Keratinocyte (primary cell): ENCODE results near the gene SYDE2. TPM values are rescaled to one million over a fixed set of nuclear protein-coding genes. Genes with fewer than 3 reads are reported as not detected.

Experiments used
- DNase-seq: peaks from one replicate; pipeline ENCODE4 v3.0.0-alpha.2; 2011; ENCODE audit warnings: low read depth, missing footprints, low spot score
- FAIRE-seq: peaks from 2 replicates; lab custom pipeline; 2011; peaks lifted over from hg19 to GRCh38; lab: Jason Lieb, UNC
- H2AFZ ChIP-seq: 2 replicates; pipeline ENCODE4 v1.6.0; 2012; ENCODE audit warnings: low read length, control low read depth, inconsistent platforms; ENCODE audit not compliant: control insufficient read depth
- H3K27ac ChIP-seq: 2 replicates; pipeline ENCODE4 v1.5.1; 2011; ENCODE audit warnings: low read length; ENCODE audit not compliant: control insufficient read depth, insufficient read depth
- H3K27me3 ChIP-seq: 3 replicates; pipeline ENCODE4 v1.6.0; 2011; ENCODE audit warnings: low read length; ENCODE audit not compliant: control insufficient read depth, insufficient read depth; ENCODE audit errors: extremely low read depth
- H3K36me3 ChIP-seq, 2 experiments: 2 replicates in 1 of 2; 3 replicates in 1 of 2; pipeline ENCODE4 v1.5.1; 2011; ENCODE audit warnings: low read length in 2 of 2, mild to moderate bottlenecking in 1 of 2; ENCODE audit not compliant: control insufficient read depth in 2 of 2, insufficient read depth in 2 of 2; ENCODE audit errors: extremely low read depth in 1 of 2
- H3K4me1 ChIP-seq: 3 replicates; pipeline ENCODE4 v1.5.1; 2011; ENCODE audit warnings: low read length; ENCODE audit not compliant: control insufficient read depth, insufficient read depth; ENCODE audit errors: extremely low read depth
- H3K4me2 ChIP-seq: 3 replicates; pipeline ENCODE4 v1.6.0; 2011; ENCODE audit warnings: low read depth, low read length; ENCODE audit not compliant: control insufficient read depth, insufficient read depth; ENCODE audit errors: extremely low read depth
- H3K4me3 ChIP-seq, 3 experiments: fragments of 200-600 bp in 1 of 3; sonication (generic) in 1 of 3; 2 replicates in 2 of 3; 3 replicates in 1 of 3; pipeline ENCODE4 v1.5.1; 2011 to 2016; ENCODE audit warnings: low read length in 3 of 3, mild to moderate bottlenecking in 3 of 3, control low read depth in 2 of 3, inconsistent platforms in 1 of 3, low read depth in 1 of 3, mixed read lengths in 1 of 3, mixed run types in 1 of 3, moderate library complexity in 1 of 3; ENCODE audit not compliant: control insufficient read depth in 2 of 3, insufficient read depth in 2 of 3; ENCODE audit errors: extremely low read depth in 1 of 3
- H3K79me2 ChIP-seq: 2 replicates; pipeline ENCODE4 v1.6.0; 2012; ENCODE audit warnings: low read length; ENCODE audit not compliant: control insufficient read depth, insufficient read depth
- H3K9ac ChIP-seq: 3 replicates; pipeline ENCODE4 v1.6.0; 2011; ENCODE audit warnings: low read length; ENCODE audit not compliant: control insufficient read depth, insufficient read depth; ENCODE audit errors: extremely low read depth
- H3K9me1 ChIP-seq: 3 replicates; pipeline ENCODE4 v1.6.0; 2011; ENCODE audit warnings: low read length; ENCODE audit not compliant: control insufficient read depth, insufficient read depth; ENCODE audit errors: extremely low read depth
- H3K9me3 ChIP-seq: 2 replicates; pipeline ENCODE4 v1.5.1; 2012; ENCODE audit warnings: low read depth, low read length; ENCODE audit not compliant: control insufficient read depth
- H4K20me1 ChIP-seq: 3 replicates; pipeline ENCODE4 v1.6.0; 2011; ENCODE audit warnings: low read length; ENCODE audit not compliant: control insufficient read depth, insufficient read depth; ENCODE audit errors: extremely low read depth
- EZH2 ChIP-seq: IDR thresholded peaks from one replicate; pipeline ENCODE4 v1.6.1; 2012; ENCODE audit warnings: inconsistent platforms, mild to moderate bottlenecking, low read length, moderate library complexity
- dilution Hi-C: fragments of 300-500 bp; cut with MboI; formaldehyde crosslinking; loops from one replicate; pipeline ENCODE4 v1.7.0; 2020; ENCODE audit warnings: low sequenced_read_pairs; ENCODE audit not compliant: extremely low pct_ligation_motif_present
- polyA plus RNA-seq, 5 experiments: library from polyadenylated mRNA; depleted of rRNA in 3 of 5; stranded (reverse) in 3 of 5; stranded (forward) in 1 of 5; unstranded in 1 of 5; fragments of >200 nt; gene quantifications; 1 replicate in 1 of 5; 2 replicates in 3 of 5; 3 replicates in 1 of 5; pipeline versions ENCODE4 v1.2.1 to v1.2.3, GENCODE V29; 2011 to 2012; ENCODE audit warnings: missing spikeins in 2 of 5, low read depth in 1 of 5, low replicate concordance in 1 of 5
- TF ChIP-seq, protein P1 (sequence below), 3 experiments: IDR thresholded peaks in 1 of 3; conservative IDR thresholded peaks in 1 of 3; optimal IDR thresholded peaks in 1 of 3; 2 replicates in 2 of 3; 3 replicates in 1 of 3; pipeline versions ENCODE3 to v1.5.1; 2011; ENCODE audit warnings: low read length in 3 of 3, mild to moderate bottlenecking in 3 of 3, moderate library complexity in 2 of 3, control low read depth in 1 of 3, inconsistent platforms in 1 of 3; ENCODE audit not compliant: insufficient read depth in 2 of 3; ENCODE audit errors: extremely low read depth in 1 of 3

The SYDE2 gene
- polyA plus RNA-seq, 1 donor (not counting 4 experiments of a cell fraction or from before 2014, with no cell fraction given): 1.7 TPM

DNA sequence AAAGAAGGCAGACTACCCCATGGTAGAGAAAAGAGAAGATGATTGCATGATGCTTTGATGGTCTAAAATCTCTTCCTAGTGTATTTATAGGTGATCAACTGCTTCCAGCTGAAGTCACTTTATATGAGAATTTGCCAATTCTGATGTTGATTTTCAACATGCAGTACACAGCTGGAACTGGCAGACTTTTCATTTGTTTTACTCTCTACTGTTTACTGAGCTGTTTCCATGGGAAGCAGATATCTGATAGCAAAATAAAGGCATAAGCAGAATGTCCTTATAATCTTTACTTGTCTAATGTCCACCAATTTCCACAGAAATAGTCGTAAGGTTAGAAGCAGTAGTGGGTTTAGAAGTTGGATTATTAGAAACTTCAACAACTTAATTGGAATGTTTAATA lies 74.9 kb downstream of the SYDE2 start:
- TF ChIP-seq, protein P1, sequence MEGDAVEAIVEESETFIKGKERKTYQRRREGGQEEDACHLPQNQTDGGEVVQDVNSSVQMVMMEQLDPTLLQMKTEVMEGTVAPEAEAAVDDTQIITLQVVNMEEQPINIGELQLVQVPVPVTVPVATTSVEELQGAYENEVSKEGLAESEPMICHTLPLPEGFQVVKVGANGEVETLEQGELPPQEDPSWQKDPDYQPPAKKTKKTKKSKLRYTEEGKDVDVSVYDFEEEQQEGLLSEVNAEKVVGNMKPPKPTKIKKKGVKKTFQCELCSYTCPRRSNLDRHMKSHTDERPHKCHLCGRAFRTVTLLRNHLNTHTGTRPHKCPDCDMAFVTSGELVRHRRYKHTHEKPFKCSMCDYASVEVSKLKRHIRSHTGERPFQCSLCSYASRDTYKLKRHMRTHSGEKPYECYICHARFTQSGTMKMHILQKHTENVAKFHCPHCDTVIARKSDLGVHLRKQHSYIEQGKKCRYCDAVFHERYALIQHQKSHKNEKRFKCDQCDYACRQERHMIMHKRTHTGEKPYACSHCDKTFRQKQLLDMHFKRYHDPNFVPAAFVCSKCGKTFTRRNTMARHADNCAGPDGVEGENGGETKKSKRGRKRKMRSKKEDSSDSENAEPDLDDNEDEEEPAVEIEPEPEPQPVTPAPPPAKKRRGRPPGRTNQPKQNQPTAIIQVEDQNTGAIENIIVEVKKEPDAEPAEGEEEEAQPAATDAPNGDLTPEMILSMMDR (optimal IDR thresholded peaks at IDR 0.05 in 1 of 3, IDR thresholded peaks at IDR 0.05 in 1 of 3, conservative IDR thresholded peaks at IDR 0.05 in 1 of 3; ENCODE audit: extremely low read depth in 1 of 3, insufficient read depth in 2 of 3, low read length in 3 of 3): no peak
- no peak for TF ChIP-seq EZH2
- Histone ChIP-seq H3K4me1 (no peaks in the 10 kb centered on the region), H3K27me3 (no peaks in the 10 kb centered on the region), H3K27ac (no peak overlapping the region), H2AFZ (no peak overlapping the region), H3K4me3 (no peak overlapping the region), H3K4me2 (no peak overlapping the region), H3K9me1 (no peaks in the 10 kb centered on the region), H4K20me1 (no peaks in the 10 kb centered on the region), H3K9me3 (no peaks in the 10 kb centered on the region), H3K9ac (no peak overlapping the region), H3K36me3 (no peaks in the 10 kb centered on the region), H3K79me2 (no peaks in the 10 kb centered on the region)
- dilution Hi-C loops: no loop called here
- no peak for FAIRE-seq
- no peak for DNase-seq

GRCh38 chr1:85124091-85124490 lies 76.7 kb downstream of the SYDE2 start:
- no peaks in the 10 kb centered on the region for H3K36me3 ChIP-seq
- DNase-seq (no peak), FAIRE-seq (no peak)
- H3K9me3 ChIP-seq: no peaks in the 10 kb centered on the region
- no peaks in the 10 kb centered on the region for H3K27me3 ChIP-seq
- H3K79me2 ChIP-seq: no peaks in the 10 kb centered on the region
- H4K20me1 ChIP-seq: no peaks in the 10 kb centered on the region
- TF ChIP-seq, protein P1 (optimal IDR thresholded peaks at IDR 0.05 in 1 of 3, IDR thresholded peaks at IDR 0.05 in 1 of 3, conservative IDR thresholded peaks at IDR 0.05 in 1 of 3; ENCODE audit: extremely low read depth in 1 of 3, insufficient read depth in 2 of 3, low read length in 3 of 3): no peak
- TF ChIP-seq EZH2: no peak
- H3K4me1 ChIP-seq: no peaks in the 10 kb centered on the region
- H3K9ac ChIP-seq: no peak overlapping the region
- no peak overlapping the region for H3K27ac ChIP-seq
- dilution Hi-C loops: no loop called here
- H3K9me1 ChIP-seq: no peaks in the 10 kb centered on the region
- no peak overlapping the region for H3K4me3 ChIP-seq
- H2AFZ ChIP-seq: no peak overlapping the region
- H3K4me2 ChIP-seq: no peak overlapping the region
